ENCODE data around the gene PAXIP1. TPM values are rescaled to one million over a fixed set of nuclear protein-coding genes. Genes with fewer than 3 reads are reported as not detected.

Gene PAXIP1
- total RNA-seq, 1 experiment from 2014 or later = 13.7 TPM

- no peak for DNase-seq (ENCODE audit: unreplicated experiment)
- Mint-ChIP-seq H3K36me3 (ENCODE audit: insufficient read depth, unreplicated experiment) (no peaks in the 10 kb centered on the region), H3K9me3 (ENCODE audit: unreplicated experiment) (no peaks in the 10 kb centered on the region), H3K27ac (ENCODE audit: low read depth, unreplicated experiment) (no peak overlapping the region), H3K27me3 (ENCODE audit: insufficient read depth, unreplicated experiment) (no peaks in the 10 kb centered on the region), H3K4me1 (ENCODE audit: insufficient read depth, unreplicated experiment) (no peaks in the 10 kb centered on the region), H3K4me3 (ENCODE audit: unreplicated experiment) (no peak overlapping the region)
- no TSS peak for BruUV-seq (replicated peaks)
- TF ChIP-seq CTCF (IDR thresholded peaks at IDR 0.05; ENCODE audit: unreplicated experiment) = no peak
- intact Hi-C loops (cut with micrococcal nuclease) = no loop called here
- ChIA-PET POLR2A (interaction anchor here (0.7 to 1.5 kb wide), 3 partner anchors 13 to 708 kb away, joined by 3 to 6 read pairs (median 4); no protein-coding TSS in a partner anchor), CTCF (interaction anchor here (1.1 kb wide), 1 partner anchor 47 kb away, joined by 5 read pairs; no protein-coding TSS in a partner anchor)
These were observed 18.8 kb upstream of the PAXIP1 start for GRCh38 chr7:155021699-155022145.

- ChIA-PET POLR2A (interaction anchor here (1.2 to 1.5 kb wide), 2 partner anchors 12 to 17 kb away, joined by 4 to 6 read pairs; no protein-coding TSS in a partner anchor), CTCF (interaction anchor here (1.1 kb wide), 1 partner anchor 48 kb away, joined by 5 read pairs; no protein-coding TSS in a partner anchor)
- H3K9me3 Mint-ChIP-seq (ENCODE audit: unreplicated experiment) = no peaks in the 10 kb centered on the region
- no peaks in the 10 kb centered on the region for H3K4me1 Mint-ChIP-seq (ENCODE audit: insufficient read depth, unreplicated experiment)
- no TSS peak for BruUV-seq (replicated peaks)
- no peak overlapping the region for H3K27ac Mint-ChIP-seq (ENCODE audit: low read depth, unreplicated experiment)
- H3K27me3 Mint-ChIP-seq (ENCODE audit: insufficient read depth, unreplicated experiment) = no peaks in the 10 kb centered on the region
- no peak for TF ChIP-seq CTCF (IDR thresholded peaks at IDR 0.05; ENCODE audit: unreplicated experiment)
- no peak for DNase-seq (ENCODE audit: unreplicated experiment)
- H3K4me3 Mint-ChIP-seq (ENCODE audit: unreplicated experiment) = no peak overlapping the region
- H3K36me3 Mint-ChIP-seq (ENCODE audit: insufficient read depth, unreplicated experiment) = no peaks in the 10 kb centered on the region
- intact Hi-C loops (cut with micrococcal nuclease) = no loop called here
These were observed 18.1 kb upstream of the PAXIP1 start for GRCh38 chr7:155020996-155021395.

- CTCF ChIA-PET = interaction anchor here (1.0 to 1.2 kb wide), 3 partner anchors 10 to 328 kb away, joined by 3 to 4 read pairs (median 3); no protein-coding TSS in a partner anchor
- no peaks in the 10 kb centered on the region for H3K4me1 Mint-ChIP-seq (ENCODE audit: insufficient read depth, unreplicated experiment)
These were observed 14.9 kb upstream of the PAXIP1 start for GRCh38 chr7:155017834-155018233.

GRCh38 chr7:155011086-155011485 lies 8.2 kb upstream of the PAXIP1 start:
- no TSS peak for BruUV-seq (replicated peaks)
- intact Hi-C loops (cut with micrococcal nuclease) = no loop called here
- no peak for DNase-seq (ENCODE audit: unreplicated experiment)
- POLR2A ChIA-PET = no interaction called here
- CTCF ChIA-PET = interaction anchor here (0.8 to 1.4 kb wide), 5 partner anchors 8 to 179 kb away, joined by 3 to 4 read pairs (median 4); no protein-coding TSS in a partner anchor
- H3K27ac Mint-ChIP-seq (ENCODE audit: low read depth, unreplicated experiment) = no peak overlapping the region
- peaks cover 4% of the 10 kb centered on the region for H3K36me3 Mint-ChIP-seq (ENCODE audit: insufficient read depth, unreplicated experiment)
- H3K4me3 Mint-ChIP-seq (ENCODE audit: unreplicated experiment) = no peak overlapping the region
- no peak for TF ChIP-seq CTCF (IDR thresholded peaks at IDR 0.05; ENCODE audit: unreplicated experiment)
- no peaks in the 10 kb centered on the region for H3K4me1 Mint-ChIP-seq (ENCODE audit: insufficient read depth, unreplicated experiment)
- no peaks in the 10 kb centered on the region for H3K9me3 Mint-ChIP-seq (ENCODE audit: unreplicated experiment)
- no peaks in the 10 kb centered on the region for H3K27me3 Mint-ChIP-seq (ENCODE audit: insufficient read depth, unreplicated experiment)

More at GRCh38 chr7:155017834-155018233, 14.9 kb upstream of the PAXIP1 start:
- intact Hi-C loops (cut with micrococcal nuclease) = no loop called here
- TF ChIP-seq CTCF (IDR thresholded peaks at IDR 0.05; ENCODE audit: unreplicated experiment) = no peak
- Mint-ChIP-seq H3K27me3 (ENCODE audit: insufficient read depth, unreplicated experiment) (no peaks in the 10 kb centered on the region), H3K9me3 (ENCODE audit: unreplicated experiment) (no peaks in the 10 kb centered on the region), H3K27ac (ENCODE audit: low read depth, unreplicated experiment) (no peak overlapping the region), H3K36me3 (ENCODE audit: insufficient read depth, unreplicated experiment) (no peaks in the 10 kb centered on the region), H3K4me3 (ENCODE audit: unreplicated experiment) (no peak overlapping the region)
- no TSS peak for BruUV-seq (replicated peaks)
- no peak for DNase-seq (ENCODE audit: unreplicated experiment)
- POLR2A ChIA-PET = interaction anchor here (0.9 kb wide), 1 partner anchor 9 kb away, joined by 3 read pairs; no protein-coding TSS in a partner anchor

Measured in MCF 10A (cell line).